Gastroesophageal sphincter (tissue), 4 donors: ENCODE results near the gene FAAP20. TPM values are rescaled to one million over a fixed set of nuclear protein-coding genes. Genes with fewer than 3 reads are reported as not detected.

Experiments used
- ATAC-seq: fragments of 150-250 bp; one replicate; pipeline ENCODE4 v1.9.1; 2016; ENCODE audit warnings: mild to moderate bottlenecking, moderate library complexity
- H3K27ac ChIP-seq, 4 donors: fragments of 200-600 bp; sonication (generic) in 3 of 4; 1 replicate in 3 of 4; 2 replicates in 1 of 4; pipeline ENCODE4 v1.5.1; 2016 to 2019
- H3K27me3 ChIP-seq: fragments of 200-600 bp; sonication (generic); one replicate; pipeline ENCODE4 v1.5.1; 2019
- H3K36me3 ChIP-seq, 2 donors: fragments of 200-600 bp; sonication (generic); one replicate each; pipeline ENCODE4 v1.5.1; 2019; ENCODE audit warnings: control low read depth in 1 of 2
- H3K4me1 ChIP-seq, 3 donors: fragments of 200-600 bp; sonication (generic); 1 replicate in 2 of 3; 2 replicates in 1 of 3; pipeline ENCODE4 v1.5.1; 2016 to 2019; ENCODE audit warnings: control low read depth in 2 of 3
- H3K4me3 ChIP-seq, 2 donors: fragments of 200-600 bp; sonication (generic); one replicate each; pipeline ENCODE4 v1.5.1; 2019; ENCODE audit warnings: mild to moderate bottlenecking in 1 of 2, moderate library complexity in 1 of 2
- H3K9me3 ChIP-seq, 3 donors: fragments of 200-600 bp; sonication (generic); one replicate each; pipeline ENCODE4 v1.5.1; 2017 to 2019; ENCODE audit warnings: control low read depth in 2 of 3
- CTCF ChIP-seq, 4 experiments: fragments of 200-600 bp in 2 of 4; fragments of 450-650 bp in 2 of 4; sonication (generic) in 1 of 4; IDR thresholded peaks; one replicate each; pipeline ENCODE4 v1.5.1; 2017 to 2019; ENCODE audit warnings: antibody characterized with exemption in 4 of 4, mild to moderate bottlenecking in 2 of 4, moderate library complexity in 2 of 4
- EP300 ChIP-seq: sonication (generic); formaldehyde crosslinking; IDR thresholded peaks from one replicate; pipeline ENCODE4 v1.6.1; 2017; ENCODE audit warnings: antibody characterized with exemption, mild to moderate bottlenecking
- POLR2A ChIP-seq, 2 donors: fragments of 450-650 bp; IDR thresholded peaks; one replicate each; pipeline ENCODE4 v1.6.1; 2017; ENCODE audit warnings: antibody characterized with exemption in 2 of 2, mild to moderate bottlenecking in 2 of 2, moderate library complexity in 1 of 2
- POLR2AphosphoS5 ChIP-seq: sonication (generic); formaldehyde crosslinking; IDR thresholded peaks from one replicate; pipeline ENCODE4 v1.6.1; 2017; ENCODE audit warnings: antibody characterized with exemption
- WGBS, 2 donors: methylation state at CpG; one replicate each; pipeline ENCODE4 v1.1.5; 2018; ENCODE audit warnings: low coverage in 1 of 2; 5-methylcytosine and 5-hydroxymethylcytosine counted together
- total RNA-seq, 4 donors: library from RNA; depleted of rRNA; stranded (reverse); fragments of >200 nt; gene quantifications; one replicate each; pipeline ENCODE4 v1.1.0, GENCODE V29; 2016

The FAAP20 gene
- total RNA-seq, 4 donors from 2014 or later, result 25.8 to 51.1 (median 43.3) TPM

DNA sequence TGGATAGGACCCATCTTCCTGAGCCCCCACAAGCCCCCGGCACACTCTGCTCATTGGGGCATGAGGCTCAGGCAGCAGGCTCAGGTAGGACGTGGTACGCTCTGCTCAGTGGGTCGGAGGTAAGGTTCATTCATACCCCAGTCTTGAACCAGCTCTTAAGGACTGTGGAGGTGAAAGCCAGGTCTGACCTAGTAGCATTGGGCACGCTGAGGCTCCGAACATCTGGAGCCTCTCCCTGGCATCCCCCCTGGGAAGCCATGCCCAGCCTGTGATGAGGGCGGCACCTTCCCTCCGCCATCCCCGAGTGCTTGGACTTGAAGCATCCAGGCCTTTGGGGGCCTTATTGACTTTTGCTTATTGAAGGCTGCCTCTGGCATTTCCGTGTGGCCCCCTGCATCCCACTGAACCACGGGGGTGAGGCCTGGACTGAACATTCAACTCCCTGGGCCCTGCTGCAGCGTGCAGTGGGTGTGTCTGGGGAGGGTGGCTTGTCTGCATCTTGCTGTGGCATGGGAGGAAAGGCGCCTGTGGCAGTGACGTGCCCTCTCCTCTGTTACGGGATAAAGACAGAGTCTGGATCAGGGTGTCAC is 50.0 kb downstream of the FAAP20 start:
- Histone ChIP-seq H3K27me3 (no peaks in the 10 kb centered on the region), H3K9me3 (no peaks in the 10 kb centered on the region), H3K36me3 (no peaks in the 10 kb centered on the region), H3K4me3 (no peak overlapping the region), H3K4me1 (no peaks in the 10 kb centered on the region), H3K27ac (no peak overlapping the region)
- WGBS, 2 donors, result 100% methylated on average over 1 of the region's 15 CpGs; no CpG with 5 or more reads in 1 of the 2 donors
- no peak for ATAC-seq
- no peak for TF ChIP-seq POLR2AphosphoS5
- TF ChIP-seq EP300, result no peak
- TF ChIP-seq POLR2A (IDR thresholded peaks at IDR 0.05), result no peak
- TF ChIP-seq CTCF (IDR thresholded peaks at IDR 0.05), result no peak

DNA sequence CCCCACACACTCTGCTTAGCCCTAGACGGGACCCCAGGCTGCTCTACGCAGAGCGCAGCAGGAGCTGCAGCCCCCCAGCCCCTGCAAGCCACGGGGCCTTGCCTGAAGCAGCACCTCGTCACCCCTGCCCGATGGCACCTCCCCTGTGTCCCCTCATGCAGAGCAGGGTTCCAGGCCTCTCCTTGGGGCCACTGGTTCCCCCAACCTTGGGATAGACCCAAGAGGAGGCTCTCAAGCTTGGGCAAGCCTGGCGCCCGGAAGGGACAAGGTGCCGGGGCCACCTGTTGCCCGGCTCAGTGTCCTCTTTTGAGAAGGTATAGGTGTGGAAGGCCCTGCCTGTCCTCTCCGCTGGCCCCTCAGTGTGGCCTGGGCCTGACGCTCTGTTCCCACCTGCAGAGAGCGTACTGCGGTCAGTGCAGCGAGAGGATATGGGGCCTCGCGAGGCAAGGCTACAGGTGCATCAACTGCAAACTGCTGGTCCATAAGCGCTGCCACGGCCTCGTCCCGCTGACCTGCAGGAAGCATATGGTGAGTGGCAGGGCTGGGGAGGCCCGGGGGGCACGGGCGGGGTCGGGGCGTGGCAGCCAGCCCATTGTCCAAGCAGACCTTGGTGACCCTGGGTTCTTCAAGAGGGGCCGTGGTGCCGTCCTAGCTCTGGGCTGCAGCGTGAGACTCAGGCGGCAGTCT is 50.6 kb downstream of the FAAP20 start:
- Histone ChIP-seq H3K4me3 (no peak overlapping the region), H3K27ac (no peak overlapping the region), H3K36me3 (no peaks in the 10 kb centered on the region), H3K27me3 (no peaks in the 10 kb centered on the region), H3K4me1 (no peaks in the 10 kb centered on the region), H3K9me3 (no peaks in the 10 kb centered on the region)
- 86 to 93% methylated on average over 5 of the region's 30 CpGs for WGBS, 2 donors
- no peak for ATAC-seq
- no peak for TF ChIP-seq EP300
- TF ChIP-seq POLR2AphosphoS5, result no peak
- TF ChIP-seq POLR2A (IDR thresholded peaks at IDR 0.05), result no peak
- no peak for TF ChIP-seq CTCF (IDR thresholded peaks at IDR 0.05)

GRCh38 chr1:2141025-2141424 is 53.5 kb downstream of the FAAP20 start:
- no peak overlapping the region for H3K4me3 ChIP-seq
- H3K4me1 ChIP-seq, result no peaks in the 10 kb centered on the region
- no peaks in the 10 kb centered on the region for H3K9me3 ChIP-seq
- no peaks in the 10 kb centered on the region for H3K27me3 ChIP-seq
- 38 to 66% methylated on average over 2 to 4 of the region's 4 CpGs for whole genome bisulfite sequencing, 2 donors
- H3K27ac ChIP-seq, result no peak overlapping the region
- TF ChIP-seq CTCF (IDR thresholded peaks at IDR 0.05) (no peak), EP300 (no peak), POLR2AphosphoS5 (no peak), POLR2A (IDR thresholded peaks at IDR 0.05) (no peak)
- no peak for ATAC-seq
- H3K36me3 ChIP-seq, result no peaks in the 10 kb centered on the region

Other genes with a start within 250 kb of the FAAP20 start
- under 1 TPM in 1 of 4 donors, not detected in 3; 0.12 TPM for gene CFAP74, start 191.0 kb downstream of the FAAP20 start, total RNA-seq
- gene GABRD, start 175.4 kb downstream of the FAAP20 start, total RNA-seq, result under 1 TPM in 1 of 4 donors, not detected in 3; 0.73 TPM
- 1 to 10 TPM; 2.4 to 3.8 (median 2.9) TPM for gene PRKCZ, start 144.4 kb downstream of the FAAP20 start, total RNA-seq
- gene SKI, start 33.5 kb upstream of the FAAP20 start, total RNA-seq, result 100 to 1,000 TPM in 1 of 4 donors, 10 to 100 TPM in 3; 60.2 to 157 (median 79.0) TPM
- 10 to 100 TPM in 1 of 4 donors, 1 to 10 TPM in 3; 5.0 to 14.6 (median 9.2) TPM for gene MORN1, start 196.8 kb upstream of the FAAP20 start, total RNA-seq
- gene RER1, start 197.1 kb upstream of the FAAP20 start, total RNA-seq, result 10 to 100 TPM; 54.4 to 78.6 (median 69.8) TPM
- gene PEX10, start 217.8 kb upstream of the FAAP20 start, total RNA-seq, result 10 to 100 TPM; 18.2 to 30.0 (median 21.6) TPM